GM19035 (cell line): Measurements from ENCODE around the gene FCER1G.
"Not testable (repeated sequence)": the region's sequence is repeated elsewhere in the genome, so short reads cannot be mapped to it uniquely, and the experiment has no call there.

Experiments
- ATAC-seq: cut with Tn5 transposase; IDR thresholded peaks from one replicate; pipeline ENCODE4 v1.9.1; 2021; ENCODE audit not compliant: unreplicated experiment

Gene FCER1G

GRCh38 chr1:161228032-161228431, 12.9 kb downstream of the FCER1G start:
- no peak for ATAC-seq

GRCh38 chr1:161229896-161230295, 14.8 kb downstream of the FCER1G start:
- ATAC-seq, result no peak

GRCh38 chr1:161230762-161231161, 15.7 kb downstream of the FCER1G start:
- no peak for ATAC-seq

- no peak for ATAC-seq
These were observed 18.0 kb downstream of the FCER1G start for GRCh38 chr1:161233102-161233501.

- ATAC-seq, result no peak
These were observed 21.1 kb downstream of the FCER1G start for GRCh38 chr1:161235957-161236775.

GRCh38 chr1:161238039-161238473, 23.0 kb downstream of the FCER1G start, which contains the start of gene NR1I3:
NR1I3 (minus strand) TSS chr1:161238203; CDS start chr1:161236565, 1,638 bp downstream.
- no peak for ATAC-seq

GRCh38 chr1:161241682-161242081, 26.6 kb downstream of the FCER1G start:
- ATAC-seq, result no peak

GRCh38 chr1:161242313-161242712, 27.2 kb downstream of the FCER1G start:
- no peak for ATAC-seq

GRCh38 chr1:161244888-161245287, 29.8 kb downstream of the FCER1G start:
- ATAC-seq, result no peak

GRCh38 chr1:161250100-161250499, 35.0 kb downstream of the FCER1G start:
- not testable (repeated sequence) for ATAC-seq

GRCh38 chr1:161250829-161251228, 35.7 kb downstream of the FCER1G start:
- ATAC-seq, result no peak

- no peak for ATAC-seq
These were observed 36.5 kb downstream of the FCER1G start for GRCh38 chr1:161251579-161251978.

- not testable (repeated sequence) for ATAC-seq
These were observed 40.2 kb downstream of the FCER1G start for GRCh38 chr1:161255302-161255701.

GRCh38 chr1:161255955-161256520, 40.9 kb downstream of the FCER1G start:
- ATAC-seq, result not testable (repeated sequence)

GRCh38 chr1:161257109-161257508, 42.0 kb downstream of the FCER1G start:
- not testable (repeated sequence) for ATAC-seq

GRCh38 chr1:161258439-161259344, 43.6 kb downstream of the FCER1G start, which contains the start of gene PCP4L1:
PCP4L1 (plus strand) TSS chr1:161258745; CDS start chr1:161258975, 230 bp downstream.
- no peak for ATAC-seq

- no peak for ATAC-seq
These were observed 44.2 kb downstream of the FCER1G start for GRCh38 chr1:161259345-161259702.

GRCh38 chr1:161259765-161260164, 44.7 kb downstream of the FCER1G start:
- no peak for ATAC-seq

GRCh38 chr1:161260376-161261260, 45.5 kb downstream of the FCER1G start:
- ATAC-seq, result no peak
